LNCaP clone FGC (cell line): ENCODE results near the gene ZP2.

Experiments
- DNase-seq: peaks from one replicate; pipeline ENCODE4 v3.0.0-alpha.2; 2011; ENCODE audit warnings: low read depth
- H3K4me3 ChIP-seq: 2 replicates; pipeline ENCODE4 v1.5.1; 2011; ENCODE audit warnings: mild to moderate bottlenecking, low read depth, low read length, control low read depth
- CTCF ChIP-seq: IDR thresholded peaks from 2 replicates; pipeline ENCODE4 v1.5.1; 2012; ENCODE audit warnings: mild to moderate bottlenecking; ENCODE audit not compliant: control insufficient read depth, insufficient read depth; ENCODE audit errors: extremely low read depth

Gene ZP2

GRCh38 chr16:21242756-21243155, 31.4 kb upstream of the ZP2 start:
- TF ChIP-seq CTCF: no peak
- H3K4me3 ChIP-seq: no peak overlapping the region

DNA sequence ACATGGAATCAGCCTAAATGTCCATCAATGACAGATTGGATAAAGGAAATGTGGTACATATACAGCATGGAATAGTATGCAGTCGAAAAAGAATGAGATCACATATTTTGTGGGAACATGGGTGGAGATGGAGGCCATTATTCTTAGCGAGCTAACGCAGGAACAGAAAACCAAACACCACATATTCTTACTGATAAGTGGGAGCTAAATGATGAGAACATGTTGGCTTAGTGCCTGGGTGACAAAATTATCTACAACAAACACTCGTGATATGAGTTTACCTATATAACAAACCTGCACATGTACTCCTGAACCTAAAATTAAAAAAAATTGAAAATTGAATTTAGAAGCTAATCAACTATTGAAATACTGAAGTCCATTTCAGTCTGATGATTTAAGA, 28.3 kb upstream of the ZP2 start:
- no peak for TF ChIP-seq CTCF
- no peak overlapping the region for H3K4me3 ChIP-seq
- DNase-seq: no peak

More at GRCh38 chr16:21242756-21243155, 31.4 kb upstream of the ZP2 start:
- no peak for DNase-seq

DNA sequence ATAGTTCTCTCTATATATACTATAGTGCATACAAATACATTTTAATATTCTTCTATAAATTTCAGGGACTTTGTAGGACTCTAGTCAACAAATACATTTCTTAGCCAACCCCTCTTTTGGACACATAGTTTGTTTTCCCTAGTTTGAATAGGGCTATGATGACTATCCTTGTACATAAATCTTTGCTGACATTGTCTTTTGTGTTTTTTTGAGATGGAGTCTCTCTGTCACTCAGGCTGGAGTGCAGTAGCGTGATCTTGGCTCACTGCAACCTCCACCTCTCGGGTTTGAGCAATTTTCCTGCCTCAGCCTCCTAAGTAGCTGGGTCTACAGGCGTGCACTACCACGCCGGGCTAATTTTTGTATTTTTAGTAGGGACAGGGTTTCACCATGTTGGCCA, 25.5 kb upstream of the ZP2 start:
- TF ChIP-seq CTCF: no peak
- no peak overlapping the region for H3K4me3 ChIP-seq
- no peak for DNase-seq

GRCh38 chr16:21235199-21235585, 23.8 kb upstream of the ZP2 start:
- H3K4me3 ChIP-seq: no peak overlapping the region
- DNase-seq: no peak
- no peak for TF ChIP-seq CTCF

GRCh38 chr16:21233521-21234150, 22.3 kb upstream of the ZP2 start, which contains the start of gene ANKS4B:
TSS of gene ANKS4B (plus strand) at chr16:21233699. CDS start at chr16:21233738, 39 bp downstream.
- H3K4me3 ChIP-seq: no peak within 1 kb of the TSS
- DNase-seq: no peak
- no peak for TF ChIP-seq CTCF

DNA sequence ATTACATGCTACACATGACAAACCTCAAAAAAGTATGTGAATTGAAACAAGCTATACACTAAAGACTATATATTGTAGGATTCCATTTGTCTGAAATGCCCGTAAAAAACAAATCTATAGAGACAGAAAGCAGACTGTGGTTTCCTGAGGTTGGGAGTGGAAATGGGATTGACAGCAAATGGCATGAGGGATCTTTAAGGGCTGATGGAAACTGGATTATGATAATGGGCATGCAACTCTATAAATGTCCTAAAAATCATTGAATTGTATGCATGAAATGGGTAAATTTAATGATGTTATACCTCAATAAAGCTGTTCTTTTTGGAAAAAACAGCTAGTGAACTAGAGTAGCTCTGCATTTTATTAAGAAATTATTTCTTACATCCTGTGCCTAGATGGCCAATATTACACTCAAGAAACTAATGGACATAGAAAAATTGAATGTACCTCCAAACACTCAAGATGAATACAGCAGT, 21.7 kb upstream of the ZP2 start:
- no peak overlapping the region for H3K4me3 ChIP-seq
- TF ChIP-seq CTCF: no peak
- no peak for DNase-seq

DNA sequence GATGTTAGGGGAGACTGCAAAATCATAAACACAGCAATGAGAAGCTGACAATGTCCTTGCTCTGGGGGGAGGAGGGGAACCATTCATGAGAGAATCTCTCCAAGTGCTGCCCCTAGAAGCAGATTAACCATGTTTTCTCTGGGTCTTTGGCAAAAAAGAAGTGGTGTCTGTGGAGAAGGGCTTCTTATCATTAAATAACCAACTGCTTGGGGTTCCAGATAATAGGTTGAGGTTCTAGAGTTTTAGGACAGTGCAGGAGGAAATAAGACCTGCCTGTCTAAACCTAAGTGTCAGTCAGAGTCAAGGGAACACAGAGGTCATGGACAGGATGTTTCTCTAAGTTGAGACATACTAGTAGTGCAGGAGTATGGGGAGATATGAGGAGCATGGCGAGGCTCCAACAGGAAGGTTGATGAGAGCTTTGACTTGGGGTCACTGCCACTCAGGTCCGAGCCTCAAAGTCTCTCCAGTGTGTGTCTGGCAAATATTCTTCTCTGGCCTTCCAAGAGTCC, 17.0 kb upstream of the ZP2 start:
- TF ChIP-seq CTCF: no peak
- DNase-seq: no peak
- no peak overlapping the region for H3K4me3 ChIP-seq
